ENCODE results near the gene EIF4G2.
"Not testable (repeated sequence)": the region's sequence is repeated elsewhere in the genome, so short reads cannot be mapped to it uniquely, and the experiment has no call there.

The EIF4G2 gene

DNA sequence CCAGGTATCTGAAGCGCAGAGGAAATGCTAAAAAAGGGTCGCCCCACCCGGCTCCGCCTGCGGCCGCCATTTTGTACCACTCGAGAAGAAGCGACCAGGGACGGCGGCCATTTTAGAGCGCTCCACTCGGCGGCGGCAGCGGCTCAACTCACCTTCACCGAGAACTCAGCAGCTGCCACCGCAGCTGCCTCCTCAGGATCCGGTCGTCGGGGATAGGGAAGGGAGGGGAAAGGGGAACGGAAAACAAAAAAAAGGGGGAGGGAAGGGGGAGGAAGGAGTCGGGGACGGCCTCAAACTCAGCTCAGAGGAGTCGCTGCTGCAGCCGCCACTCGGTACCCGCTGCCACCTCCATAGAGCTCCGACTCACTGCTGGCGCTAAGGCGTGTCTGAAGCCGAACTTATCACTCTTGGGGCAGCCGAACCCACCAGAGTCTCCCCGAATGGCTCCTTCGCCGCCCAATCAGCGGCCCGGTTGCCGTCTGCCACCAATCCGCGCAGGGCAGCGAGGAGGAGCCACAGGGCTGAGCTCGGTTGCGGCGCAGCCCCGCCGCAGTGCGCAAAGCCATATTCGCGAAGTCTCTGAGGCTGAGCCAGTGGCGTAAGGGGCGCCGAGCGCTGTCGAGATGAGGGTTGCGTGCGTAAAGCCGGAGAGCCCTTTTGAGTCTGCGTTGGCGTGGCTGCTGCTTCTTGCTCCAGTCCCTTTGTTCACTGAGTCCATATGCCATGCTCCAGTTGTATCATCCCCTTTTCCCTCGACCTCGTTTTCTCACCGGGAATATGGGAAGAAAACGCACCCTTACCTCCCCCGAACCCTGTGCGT, at the start of gene EIF4G2:
EIF4G2 (minus strand) TSS at position 374 of the 820 bp plus-strand sequence.
- peak; percentile 98 for DNase-seq

GRCh38 chr11:10857709-10858438, 49.1 kb upstream of the EIF4G2 start, which contains the start of gene ZBED5:
ZBED5 (minus strand) TSS chr11:10858053; CDS start chr11:10854945, 3,108 bp downstream.
- DNase-seq: peak; percentile 97

- DNase-seq: no peak
Observed at GRCh38 chr11:10857459-10857708, 48.7 kb upstream of the EIF4G2 start.

DNA sequence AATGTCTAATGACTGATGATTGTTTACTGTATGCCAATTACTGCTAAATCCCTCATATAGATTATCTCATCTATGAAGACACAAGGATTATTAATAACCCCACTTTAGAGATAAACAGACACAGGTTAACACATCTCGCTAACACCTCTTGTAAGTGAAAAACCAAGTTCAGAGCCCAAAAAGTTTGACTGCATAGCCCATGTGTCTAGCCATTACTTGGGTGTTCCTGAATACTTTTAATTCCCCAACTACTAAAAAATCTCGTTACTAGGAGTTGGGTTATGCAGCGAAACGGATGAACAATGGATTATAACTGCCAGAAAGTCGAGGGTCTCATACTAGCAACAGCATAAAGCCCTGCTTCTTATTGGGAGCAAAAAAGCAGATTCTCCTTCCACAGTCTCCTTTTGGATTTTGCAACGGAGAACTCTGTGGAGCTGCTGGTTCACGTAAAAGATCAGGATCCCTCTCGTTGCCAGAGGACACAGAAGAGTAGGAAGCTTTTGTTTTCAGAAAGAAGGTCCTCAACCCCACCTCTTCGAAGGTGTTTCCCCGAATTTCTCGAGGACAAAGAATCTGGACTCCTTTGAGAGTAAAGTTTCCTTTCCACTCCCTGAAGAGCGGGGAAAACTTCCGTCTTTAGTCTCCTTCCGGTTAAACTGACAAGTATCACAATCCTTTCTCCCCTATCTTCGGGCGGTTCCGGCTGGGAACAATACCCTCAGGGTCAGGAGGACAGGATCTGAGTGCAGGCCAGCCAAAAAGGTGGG, 48.1 kb upstream of the EIF4G2 start:
- DNase-seq: peak; percentile 64

DNA sequence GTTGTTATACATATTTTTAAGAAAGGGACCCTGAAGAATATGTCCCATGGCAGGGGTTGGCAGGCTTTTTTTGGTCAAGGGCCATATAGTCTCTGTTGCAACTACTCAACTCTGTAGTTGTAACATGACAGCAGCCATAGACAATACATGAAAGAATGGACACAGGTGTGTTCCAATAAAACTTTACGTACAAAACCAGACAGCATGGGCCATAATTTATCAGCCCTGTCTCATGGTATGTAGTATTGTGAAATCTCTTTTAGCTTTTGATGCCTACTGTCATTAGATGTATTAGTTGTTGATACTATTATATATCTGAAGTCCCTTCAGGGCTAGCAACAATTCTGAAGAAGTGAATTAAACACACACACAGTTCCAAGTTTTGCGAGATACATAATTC, 46.6 kb upstream of the EIF4G2 start:
- no peak for DNase-seq

DNA sequence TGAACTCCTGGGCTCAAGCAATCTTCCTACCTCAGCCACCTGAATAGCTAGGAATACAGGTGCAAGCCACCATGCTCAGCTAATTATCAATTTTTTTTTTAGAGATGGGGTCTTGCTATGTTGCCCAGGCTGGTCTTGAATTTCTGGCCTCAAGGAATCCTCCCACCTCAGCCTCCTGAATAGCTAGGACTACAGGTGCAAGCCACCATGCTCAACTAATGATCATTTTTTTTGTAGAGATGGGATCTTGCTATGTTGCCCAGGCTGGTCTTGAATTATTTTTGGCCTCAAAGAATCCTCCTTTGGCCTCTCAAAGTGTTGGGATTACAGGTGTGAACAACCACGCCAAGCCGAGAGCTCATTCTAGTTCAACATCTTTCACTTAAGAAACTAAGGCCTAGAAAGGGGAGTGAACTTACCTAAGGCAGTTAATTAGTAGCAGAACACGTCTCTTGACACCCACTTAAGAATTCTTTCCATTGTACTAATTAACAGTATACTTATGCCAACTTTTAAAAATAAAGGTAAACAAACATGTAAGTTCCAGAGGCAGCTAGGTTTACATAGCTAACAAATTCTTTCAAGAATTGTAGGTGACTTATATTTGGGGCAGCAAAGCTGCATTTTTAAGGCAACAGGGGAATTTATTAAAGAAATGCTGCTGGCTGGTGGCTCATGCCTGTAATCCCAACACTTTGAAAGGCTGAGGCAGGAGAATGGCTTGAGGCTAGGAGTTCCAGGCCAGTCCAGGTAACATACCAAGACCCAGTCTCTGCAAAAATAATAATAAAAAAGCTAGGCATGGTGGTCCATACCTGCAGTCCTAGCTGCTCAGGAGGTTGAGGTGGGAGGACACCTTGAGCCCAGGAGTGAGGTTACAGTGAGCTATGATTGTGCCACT, 39.5 kb upstream of the EIF4G2 start:
- no peak for DNase-seq

GRCh38 chr11:10846660-10847059, 37.9 kb upstream of the EIF4G2 start:
- DNase-seq: no peak

DNA sequence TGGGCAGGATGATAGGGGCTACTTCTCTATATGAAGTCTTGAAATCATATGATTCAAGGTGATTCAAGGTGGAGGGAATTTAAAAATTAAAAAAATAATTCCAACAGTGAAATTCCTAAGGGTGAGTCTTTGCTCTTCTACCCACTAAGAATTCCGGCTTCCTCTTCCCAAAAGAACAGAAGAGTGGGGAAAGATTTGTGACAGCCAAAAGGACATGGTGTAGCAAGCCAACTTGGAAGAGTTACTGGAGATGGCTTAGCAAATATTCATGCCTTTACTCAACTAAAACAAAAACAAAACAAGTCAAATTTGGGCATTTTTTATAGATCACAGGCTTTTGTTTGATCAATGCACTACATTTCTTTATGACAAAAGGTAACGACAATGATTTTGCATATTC, 36.9 kb upstream of the EIF4G2 start:
- no peak for DNase-seq

DNA sequence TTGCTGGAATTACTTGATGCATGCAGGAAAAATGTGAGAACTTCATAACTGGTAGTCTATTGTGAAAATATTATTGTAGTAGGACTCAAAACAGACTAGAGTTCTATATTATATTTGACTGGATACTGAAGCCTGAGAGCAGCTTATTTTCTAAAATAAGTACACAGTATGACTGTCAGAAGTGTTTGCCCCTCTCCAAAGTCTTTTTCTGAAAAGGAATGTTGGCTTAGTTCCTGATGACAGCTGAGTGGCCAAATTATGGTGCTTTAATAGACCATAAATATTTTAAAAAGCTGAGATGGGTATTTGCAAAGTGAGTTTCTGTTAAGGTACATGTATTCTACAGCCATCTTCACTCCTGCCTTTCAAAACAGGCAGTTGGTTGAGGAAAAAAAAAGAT, 36.1 kb upstream of the EIF4G2 start:
- DNase-seq: no peak

DNA sequence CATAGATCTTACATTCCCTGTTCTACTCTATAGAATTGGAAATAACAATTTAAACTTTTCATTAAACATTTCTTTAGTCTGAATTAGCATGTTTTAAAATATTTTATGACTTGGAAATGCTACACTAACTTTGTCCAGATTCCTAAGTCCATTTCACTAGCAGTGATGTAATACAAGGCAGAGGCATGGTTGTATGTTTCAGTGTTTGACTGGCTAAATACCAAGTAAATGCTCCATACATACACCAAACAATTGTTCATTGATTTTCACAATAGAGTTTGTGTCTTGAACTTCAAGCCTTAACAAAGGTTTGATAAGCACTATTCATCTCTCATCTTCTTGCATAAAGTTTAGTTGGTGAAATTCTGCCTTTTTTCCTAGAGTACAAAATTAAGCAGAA, 35.6 kb upstream of the EIF4G2 start:
- no peak for DNase-seq

DNA sequence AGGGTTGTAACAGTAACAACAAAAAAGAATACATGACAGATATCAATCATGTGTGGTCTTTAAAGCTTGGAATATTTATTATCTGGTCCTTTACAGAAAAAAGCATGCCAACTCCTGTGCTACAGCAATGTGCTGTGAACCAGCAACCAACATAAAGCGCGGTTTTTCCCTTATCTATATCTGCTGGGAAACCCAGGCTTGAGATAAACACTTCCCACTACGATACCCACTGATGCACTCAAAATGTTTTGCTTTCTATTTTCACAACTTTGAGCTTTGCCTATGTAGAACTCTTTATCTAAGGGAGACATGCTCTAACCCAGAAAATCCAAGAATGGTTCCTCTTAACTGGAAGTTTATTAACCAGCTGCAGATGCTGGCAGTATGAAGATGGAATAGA, 30.2 kb upstream of the EIF4G2 start:
- no peak for DNase-seq

DNA sequence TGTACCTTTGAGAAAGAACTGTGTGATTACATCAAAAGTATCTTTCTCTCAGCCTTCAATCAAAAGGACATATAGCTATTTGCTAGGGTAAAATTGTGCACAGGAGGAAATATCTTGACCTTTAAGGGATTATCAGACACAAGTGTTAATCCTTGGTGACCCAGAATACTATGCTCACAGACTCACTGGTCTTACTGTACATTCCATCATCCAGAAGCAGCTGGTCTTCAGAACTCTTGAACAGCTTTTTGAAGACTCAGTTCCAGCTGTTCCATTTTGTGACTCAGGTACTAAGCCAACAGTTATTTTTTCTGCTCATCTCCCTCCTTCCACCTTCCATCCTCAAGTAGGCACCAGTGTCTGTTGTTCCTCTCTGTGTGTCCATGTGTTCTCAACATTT, 29.4 kb upstream of the EIF4G2 start:
- DNase-seq: no peak

- not testable (repeated sequence) for DNase-seq
Observed at GRCh38 chr11:10836884-10837283, 28.2 kb upstream of the EIF4G2 start.

DNA sequence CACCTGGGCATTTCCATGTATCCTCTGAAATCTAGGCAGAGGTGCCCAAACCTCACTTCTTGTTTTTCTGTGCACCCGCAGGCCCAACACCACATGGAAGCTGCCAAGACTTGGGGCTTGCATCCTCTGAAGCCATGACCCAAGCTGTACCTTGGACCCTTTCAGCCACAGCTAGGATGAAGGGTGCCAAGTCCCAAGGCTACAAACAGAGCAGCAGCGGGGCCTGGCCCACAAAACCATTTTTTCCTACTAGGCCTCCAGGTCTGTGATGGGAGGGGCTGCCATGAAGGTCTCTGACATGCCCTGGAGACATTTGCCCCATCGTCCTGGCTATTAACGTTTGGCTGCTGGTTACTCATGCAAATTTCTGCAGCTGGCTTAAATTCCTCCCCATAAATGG, 20.4 kb upstream of the EIF4G2 start:
- no peak for DNase-seq

DNA sequence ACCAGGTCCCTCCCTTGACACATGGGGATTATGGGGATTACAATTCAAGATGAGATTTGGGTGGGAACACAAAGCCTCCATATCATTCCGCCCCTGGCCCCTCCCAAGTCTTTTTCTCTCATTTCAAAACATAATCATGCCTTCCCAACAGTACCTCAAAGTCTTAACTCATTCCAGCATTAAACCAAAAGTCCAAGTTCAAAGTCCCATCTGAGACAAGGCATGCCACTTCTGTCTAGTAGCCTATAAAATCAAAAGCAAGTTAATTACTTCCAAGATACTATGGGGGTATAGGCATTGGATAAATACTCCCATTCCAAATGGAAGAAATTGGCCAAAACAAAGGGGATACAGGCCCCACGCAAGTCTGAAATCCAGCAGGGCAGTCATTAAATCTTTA, 19.7 kb upstream of the EIF4G2 start:
- no peak for DNase-seq

DNA sequence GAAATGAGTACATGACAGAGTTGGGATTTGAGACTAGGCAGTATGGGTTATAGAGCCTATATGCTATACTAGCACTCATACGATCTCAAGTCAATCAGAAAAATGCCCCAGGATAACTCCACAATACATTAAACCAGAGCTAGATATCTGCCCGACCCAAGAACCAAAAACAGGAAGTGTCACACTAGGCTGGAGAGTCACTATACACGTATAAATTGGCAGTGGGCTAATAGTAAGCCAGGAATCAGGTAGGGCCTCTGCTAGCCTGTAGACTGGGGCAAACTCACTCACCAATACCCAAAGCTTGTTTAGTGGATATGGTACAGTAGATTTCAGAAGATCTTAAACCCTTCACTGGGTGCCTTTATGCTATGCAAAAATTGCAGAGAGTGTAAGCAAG, 16.2 kb upstream of the EIF4G2 start:
- no peak for DNase-seq

DNA sequence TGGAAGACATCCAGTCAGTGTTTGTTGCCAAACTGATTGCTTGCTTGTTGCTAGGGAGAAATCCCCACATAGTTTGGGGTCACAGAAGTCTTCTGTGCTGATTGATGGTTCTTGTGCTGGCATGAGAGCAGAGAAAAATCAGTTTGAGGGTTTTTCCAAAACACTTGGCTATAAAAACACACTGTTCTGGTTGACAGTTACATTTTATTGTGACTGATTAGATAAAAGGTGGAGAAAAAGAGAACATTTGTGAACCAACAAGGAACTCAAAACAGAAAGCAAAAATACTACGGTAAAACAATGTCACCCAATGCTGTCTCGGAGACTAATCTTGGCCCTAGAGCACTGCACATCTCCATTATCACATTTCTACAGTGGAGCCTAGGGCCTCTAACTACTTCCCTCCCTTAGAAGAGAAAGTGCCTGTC, 14.4 kb upstream of the EIF4G2 start:
- no peak for DNase-seq

DNA sequence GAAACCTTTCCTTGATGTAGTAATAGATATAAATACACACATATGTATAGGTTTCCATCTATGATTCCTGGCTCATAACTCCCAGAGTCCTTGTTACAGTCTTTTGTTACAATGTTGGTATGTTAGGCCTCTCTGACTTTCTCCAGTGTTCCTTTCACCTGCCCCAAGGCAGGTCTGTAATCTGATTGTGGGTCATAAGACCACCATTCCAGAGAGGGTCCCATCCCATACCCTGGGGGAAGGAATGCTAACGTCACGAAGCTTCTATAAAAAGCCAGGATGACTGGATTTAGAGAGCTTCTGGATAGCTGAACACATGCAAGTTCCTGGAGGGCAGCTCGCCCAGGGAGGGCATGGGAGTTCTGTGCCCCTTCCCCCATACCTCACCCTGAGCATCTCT, 13.8 kb upstream of the EIF4G2 start:
- not testable (repeated sequence) for DNase-seq

DNA sequence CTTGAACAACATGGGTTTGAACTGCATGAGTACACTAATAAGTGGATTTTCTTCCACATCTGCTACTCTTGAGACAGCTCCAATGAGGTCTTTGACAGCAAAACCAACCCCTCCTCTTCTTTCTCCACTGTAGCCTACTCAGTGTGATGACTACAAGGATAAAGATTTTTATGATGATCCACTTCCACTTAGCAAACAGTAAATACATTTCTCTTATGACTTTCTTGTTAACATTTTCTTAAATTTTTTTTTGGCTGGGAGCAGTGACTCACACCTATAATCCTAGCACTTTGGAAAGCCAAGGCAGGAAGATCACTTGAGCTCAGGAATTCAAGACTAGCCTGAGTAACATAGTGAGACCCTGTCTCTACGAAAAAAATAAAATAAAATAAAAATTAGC, 9.9 kb upstream of the EIF4G2 start:
- DNase-seq: no peak

DNA sequence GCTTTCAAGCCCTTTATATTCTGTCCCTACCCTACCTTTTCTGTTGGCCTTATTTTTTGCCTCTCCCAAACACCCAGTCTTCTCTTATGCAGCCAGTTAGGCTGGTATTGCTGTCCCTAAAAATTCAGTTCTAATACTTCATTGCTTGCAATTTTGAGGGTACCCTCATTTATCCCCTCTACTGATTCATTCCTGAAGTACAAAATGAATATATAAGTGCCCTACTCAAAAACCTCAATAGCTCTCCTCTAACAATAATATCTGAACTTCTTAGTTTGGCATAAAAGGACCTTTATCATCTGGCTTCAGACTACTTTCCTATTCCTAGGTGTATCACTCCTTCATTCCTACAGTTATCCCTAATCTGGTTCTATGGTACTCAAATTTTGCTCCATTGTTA, 5.2 kb upstream of the EIF4G2 start:
- no peak for DNase-seq

DNA sequence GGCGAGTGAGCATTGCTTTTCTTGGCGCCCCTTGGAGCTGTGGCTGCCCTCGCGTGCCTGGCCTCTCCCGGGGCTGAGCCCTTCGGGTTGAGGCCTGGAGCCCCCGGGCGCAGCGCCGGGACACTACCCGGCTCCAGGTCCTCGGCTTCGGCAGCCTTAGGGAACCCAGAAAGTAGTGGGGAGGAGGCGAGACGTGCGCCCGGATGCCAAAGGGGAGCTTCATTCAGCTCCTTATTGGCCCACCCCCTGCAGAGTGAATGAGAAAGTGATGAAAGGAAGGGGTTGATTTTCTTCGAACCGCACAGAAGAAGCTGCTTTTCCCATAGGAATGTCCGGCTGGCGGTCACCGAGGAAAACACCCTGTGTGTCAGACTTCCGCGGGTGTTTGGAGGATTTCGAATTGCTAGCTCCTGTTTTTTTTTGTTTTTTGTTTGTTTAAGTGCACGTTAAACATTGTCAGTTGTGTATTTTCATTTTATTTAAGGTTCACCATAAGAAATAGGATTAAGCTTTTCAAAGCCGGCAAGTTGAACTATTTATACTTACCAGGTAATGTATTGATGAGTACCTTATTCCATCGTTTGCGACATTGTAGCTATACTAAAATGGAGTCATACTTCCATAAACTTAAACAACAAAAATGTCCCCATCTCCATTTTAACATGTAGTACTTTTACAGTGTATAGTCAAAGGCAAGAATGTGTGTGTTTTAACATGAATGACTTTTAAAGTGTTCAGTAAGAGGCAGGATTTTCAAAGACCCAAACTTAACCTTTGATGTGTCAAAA, 841 bp upstream of the EIF4G2 start:
- DNase-seq: peak; percentile 84

DNA sequence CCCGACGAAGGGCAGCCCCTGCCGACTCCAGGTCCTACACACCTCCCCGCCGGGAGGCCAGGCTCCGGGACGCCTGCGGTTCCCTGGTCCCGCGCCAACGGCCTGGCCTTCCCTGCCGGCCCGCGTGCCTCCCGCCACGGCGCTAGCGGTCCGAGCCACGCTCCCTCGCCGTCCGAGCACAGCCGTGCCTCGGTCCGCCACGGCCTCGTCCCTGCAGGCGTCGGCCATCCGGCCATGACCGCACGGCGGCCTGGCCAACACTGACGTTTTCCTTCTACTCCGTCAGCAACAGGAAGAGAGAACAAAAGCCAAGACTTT, 532 bp downstream of the EIF4G2 start:
- no peak for DNase-seq
